CD8-positive, alpha-beta memory T cell (primary cell): ENCODE measurements around the gene RNF212B. TPM values are rescaled to one million over a fixed set of nuclear protein-coding genes. Genes with fewer than 3 reads are reported as not detected.

Experiments used
- CTCF ChIA-PET: fragments of 350-600 bp; sonication (Branson Sonifier 250); formaldehyde crosslinking; loops from one replicate; lab custom pipeline; 2021; ENCODE audit warnings: antibody characterized with exemption; lab: Charles Lee
- POLR2A ChIA-PET: fragments of 350-600 bp; sonication (Branson Sonifier 250); formaldehyde crosslinking; loops from one replicate; lab custom pipeline; 2021; ENCODE audit warnings: antibody characterized with exemption; lab: Charles Lee
- DNase-seq, 5 donors: peaks; one replicate each; pipeline versions ENCODE4 v3.0.0 to v3.0.0-alpha.2; 2020 to 2022; ENCODE audit warnings: mixed read lengths in 1 of 5
- H3K27ac ChIP-seq: one replicate; pipeline ENCODE4 v1.7.0; 2013; ENCODE audit warnings: low read depth, mild to moderate bottlenecking, low read length, moderate library complexity
- H3K27me3 ChIP-seq: 2 replicates; pipeline ENCODE4 v1.7.0; 2013; ENCODE audit warnings: low read length, mild to moderate bottlenecking; ENCODE audit not compliant: insufficient read depth, poor library complexity, severe bottlenecking
- H3K36me3 ChIP-seq: 2 replicates; pipeline ENCODE4 v1.7.0; 2013; ENCODE audit warnings: mild to moderate bottlenecking, low read length, moderate library complexity; ENCODE audit not compliant: insufficient read depth
- H3K4me1 ChIP-seq: 2 replicates; pipeline ENCODE4 v1.7.0; 2013; ENCODE audit warnings: mild to moderate bottlenecking, low read length, moderate library complexity; ENCODE audit not compliant: insufficient read depth
- H3K4me3 ChIP-seq: 2 replicates; pipeline ENCODE4 v1.7.0; 2013; ENCODE audit warnings: mild to moderate bottlenecking, low read length
- H3K9me3 ChIP-seq: 2 replicates; pipeline ENCODE4 v1.7.0; 2013; ENCODE audit warnings: mild to moderate bottlenecking, low read length
- H3K27ac Mint-ChIP-seq, 8 donors: one replicate each; pipeline ENCODE4 v1.8.0; 2020 to 2021; ENCODE audit warnings: mixed read lengths in 8 of 8, mild to moderate bottlenecking in 6 of 8, inconsistent platforms in 3 of 8, moderate library complexity in 3 of 8
- H3K27me3 Mint-ChIP-seq, 2 donors: one replicate each; pipeline ENCODE4 v1.8.0; 2020 to 2021; ENCODE audit warnings: mixed read lengths in 2 of 2, mild to moderate bottlenecking in 1 of 2, moderate library complexity in 1 of 2
- H3K36me3 Mint-ChIP-seq, 3 donors: one replicate each; pipeline ENCODE4 v1.8.0; 2020 to 2021; ENCODE audit warnings: mixed read lengths in 3 of 3, inconsistent platforms in 1 of 3, mild to moderate bottlenecking in 1 of 3
- H3K4me1 Mint-ChIP-seq, 3 donors: one replicate each; pipeline ENCODE4 v1.8.0; 2020 to 2021; ENCODE audit warnings: mixed read lengths in 3 of 3, inconsistent platforms in 1 of 3, mild to moderate bottlenecking in 1 of 3
- H3K4me3 Mint-ChIP-seq, 7 donors: one replicate each; pipeline ENCODE4 v1.8.0; 2020 to 2021; ENCODE audit warnings: mixed read lengths in 7 of 7, mild to moderate bottlenecking in 6 of 7, moderate library complexity in 4 of 7, inconsistent platforms in 2 of 7
- H3K9me3 Mint-ChIP-seq, 5 donors: one replicate each; pipeline ENCODE4 v1.8.0; 2020 to 2022; ENCODE audit warnings: mixed read lengths in 5 of 5, mild to moderate bottlenecking in 3 of 5, moderate library complexity in 2 of 5, inconsistent platforms in 1 of 5
- polyA plus RNA-seq: library from polyadenylated mRNA; unstranded; fragments of 300-500 nt; fragmentation: Illumina TruSeq; gene quantifications from one replicate; pipeline ENCODE4 v1.2.3, GENCODE V29; 2021
- total RNA-seq, 2 experiments: library from RNA; stranded (reverse); gene quantifications; one replicate each; pipeline ENCODE4 v1.2.3, GENCODE V29; 2021

RNF212B gene
- total and polyA plus RNA-seq, 3 experiments from 2014 or later: not detected

DNA sequence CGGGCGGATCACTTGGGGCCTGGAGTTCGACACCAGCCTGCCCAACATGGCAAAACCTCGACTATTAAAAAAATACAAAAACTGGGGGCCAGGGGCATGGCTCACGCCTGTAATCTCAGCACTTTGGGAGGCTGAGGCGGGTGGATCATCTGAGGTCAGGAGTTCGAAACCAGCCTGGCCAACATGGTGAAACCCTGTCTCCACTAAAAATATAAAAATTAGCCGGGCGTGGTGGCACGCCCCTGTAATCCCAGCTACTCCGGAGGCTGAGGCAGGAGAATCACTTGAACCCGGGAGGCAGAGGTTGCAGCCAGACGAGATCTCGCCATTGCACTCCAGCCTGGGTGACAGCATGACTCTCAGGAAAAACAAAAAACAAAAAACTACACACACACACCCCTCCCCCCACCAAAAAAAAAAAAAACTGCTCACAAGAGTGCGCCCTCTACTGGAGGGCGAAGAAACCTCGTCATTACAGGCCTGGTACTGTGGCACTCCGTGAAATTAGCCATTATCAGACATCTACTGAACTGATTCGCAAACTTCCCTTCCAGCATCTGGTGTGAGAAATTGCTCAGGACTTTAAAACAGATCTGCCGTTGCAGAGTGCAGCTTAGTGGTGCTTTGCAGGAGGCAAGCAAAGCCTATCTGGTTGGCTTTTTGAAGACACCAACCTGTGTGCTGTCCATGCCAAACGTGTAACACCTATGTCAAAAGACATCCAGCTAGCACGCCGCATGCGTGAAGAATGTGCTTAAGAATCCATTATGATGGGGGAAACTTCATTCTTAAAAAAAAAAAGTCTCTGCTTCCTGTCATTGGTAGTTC, 57.2 kb downstream of the RNF212B start:
- H3K36me3 ChIP-seq: peaks cover 5% of the 10 kb centered on the region
- peaks cover 16% of the 10 kb centered on the region for H3K4me1 ChIP-seq
- Mint-ChIP-seq H3K36me3 (peaks cover 0 to 20% (median 0%) of the 10 kb centered on the region in 3 donors), H3K9me3 (no peaks in the 10 kb centered on the region), H3K27ac (peak overlapping the region; percentile 25 to 95 (median 68)), H3K4me1 (peaks cover 10 to 22% (median 16%) of the 10 kb centered on the region in 3 donors), H3K27me3 (peaks cover 0 to 2% of the 10 kb centered on the region in 2 donors), H3K4me3 (peak overlapping the region in 6 of 7 donors; percentile 1 to 77 (median 34))
- CTCF ChIA-PET: interaction anchor here (0.7 to 5.3 kb wide), 14 partner anchors 8 to 265 kb away, joined by 3 to 31 read pairs (median 3); partner anchors contain the start of genes HOMEZ and PABPN1
- no peak overlapping the region for H3K4me3 ChIP-seq
- peak; percentile 36 to 68 (median 61) for DNase-seq
- no peak overlapping the region for H3K27ac ChIP-seq
- POLR2A ChIA-PET: interaction anchor here (0.6 kb wide), 1 partner anchor 27 kb away, joined by 5 read pairs; no protein-coding TSS in a partner anchor
- H3K27me3 ChIP-seq: no peaks in the 10 kb centered on the region
- H3K9me3 ChIP-seq: no peaks in the 10 kb centered on the region

DNA sequence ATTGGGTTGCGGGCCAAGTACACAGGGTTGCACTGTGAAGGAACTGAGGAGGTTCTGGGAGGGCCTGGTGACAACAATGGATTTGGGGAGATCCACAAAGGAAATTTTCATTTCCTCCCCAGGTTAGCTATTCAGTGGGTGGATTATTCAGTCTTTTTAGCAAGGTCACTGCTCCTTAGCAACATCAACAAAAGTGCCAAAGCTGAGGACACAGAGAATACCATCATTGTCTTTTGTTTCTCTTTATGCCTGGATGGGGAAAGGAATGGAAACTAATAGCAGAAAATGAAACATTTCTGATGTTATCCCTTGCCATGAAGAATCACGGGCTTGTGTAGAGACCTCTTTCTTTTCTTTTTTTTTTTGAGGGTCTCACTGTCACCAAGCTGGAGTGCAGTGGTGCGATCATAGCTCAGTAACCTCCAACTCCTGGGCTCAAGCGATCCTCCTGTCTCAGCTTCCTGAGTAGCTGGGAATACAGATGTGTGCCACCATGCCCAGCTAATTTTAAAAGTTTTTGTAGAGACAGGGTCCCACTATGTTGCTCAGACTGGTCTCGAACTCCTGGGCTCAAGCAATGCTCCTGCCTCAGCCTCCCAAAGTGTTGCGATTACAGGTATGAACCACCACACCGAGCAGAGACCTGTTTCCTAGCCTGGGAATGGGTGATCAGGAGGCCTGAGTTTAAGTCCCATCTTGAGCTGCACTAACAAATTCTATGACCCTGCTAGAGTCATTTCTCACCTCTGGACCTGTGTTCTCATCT, 58.5 kb downstream of the RNF212B start:
- Histone ChIP-seq H3K4me1 (peaks cover 26% of the 10 kb centered on the region), H3K27me3 (no peaks in the 10 kb centered on the region), H3K27ac (no peak overlapping the region), H3K36me3 (peaks cover 5% of the 10 kb centered on the region), H3K9me3 (no peaks in the 10 kb centered on the region), H3K4me3 (no peak overlapping the region)
- no peak for DNase-seq
- H3K4me3 Mint-ChIP-seq: peak overlapping the region in 1 of 7 donors; percentile 62
- ChIA-PET POLR2A (interaction anchor here (0.8 to 1.9 kb wide), 2 partner anchors 10 to 25 kb away, joined by 3 to 7 read pairs; partner anchors contain the start of genes HOMEZ and PABPN1), CTCF (interaction anchor here (0.9 to 5.3 kb wide), 8 partner anchors 9 to 175 kb away, joined by 3 to 31 read pairs (median 4); partner anchors contain the start of genes HOMEZ and PABPN1)
- peak overlapping the region in 5 of 8 donors; percentile 12 to 95 (median 61) for H3K27ac Mint-ChIP-seq
- no peaks in the 10 kb centered on the region for H3K9me3 Mint-ChIP-seq
- H3K36me3 Mint-ChIP-seq: peaks cover 0 to 20% (median 0%) of the 10 kb centered on the region in 3 donors
- peaks cover 0 to 2% of the 10 kb centered on the region in 2 donors for H3K27me3 Mint-ChIP-seq
- H3K4me1 Mint-ChIP-seq: peaks cover 21 to 34% (median 27%) of the 10 kb centered on the region in 3 donors

DNA sequence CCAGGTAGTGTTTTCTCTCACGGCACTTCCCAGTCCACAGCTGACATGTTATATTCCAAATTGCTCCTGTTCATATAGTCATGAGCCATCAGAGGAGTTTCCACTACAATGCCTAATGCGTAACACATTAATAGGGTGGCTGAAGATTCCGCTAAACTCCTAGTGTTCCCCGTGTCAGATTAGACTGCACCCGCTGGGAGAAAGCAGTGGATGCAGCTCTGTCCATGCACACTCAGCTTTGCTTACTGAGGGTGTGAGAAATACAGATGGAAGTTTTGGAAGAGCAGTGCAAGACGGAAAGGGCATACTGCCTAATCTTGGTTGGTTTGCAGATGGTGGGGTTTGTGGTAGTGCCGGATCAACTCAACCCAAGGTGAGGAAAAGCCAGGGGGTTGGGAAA, 59.4 kb downstream of the RNF212B start:
- Mint-ChIP-seq H3K36me3 (peaks cover 0 to 20% (median 0%) of the 10 kb centered on the region in 3 donors), H3K4me3 (peak overlapping the region in 1 of 7 donors; percentile 31), H3K4me1 (peaks cover 21 to 35% (median 27%) of the 10 kb centered on the region in 3 donors), H3K9me3 (no peaks in the 10 kb centered on the region), H3K27me3 (peaks cover 0 to 2% of the 10 kb centered on the region in 2 donors), H3K27ac (peak overlapping the region in 1 of 8 donors; percentile 95)
- Histone ChIP-seq H3K27me3 (no peaks in the 10 kb centered on the region), H3K36me3 (peaks cover 5% of the 10 kb centered on the region), H3K27ac (no peak overlapping the region), H3K9me3 (no peaks in the 10 kb centered on the region), H3K4me3 (no peak overlapping the region), H3K4me1 (peaks cover 26% of the 10 kb centered on the region)
- ChIA-PET POLR2A (interaction anchor here (0.8 to 1.9 kb wide), 2 partner anchors 11 to 24 kb away, joined by 3 to 7 read pairs; partner anchors contain the start of genes HOMEZ and PABPN1), CTCF (interaction anchor here (1.0 to 5.3 kb wide), 4 partner anchors 10 to 176 kb away, joined by 3 to 31 read pairs (median 4); partner anchors contain the start of gene HOMEZ)
- no peak for DNase-seq

DNA sequence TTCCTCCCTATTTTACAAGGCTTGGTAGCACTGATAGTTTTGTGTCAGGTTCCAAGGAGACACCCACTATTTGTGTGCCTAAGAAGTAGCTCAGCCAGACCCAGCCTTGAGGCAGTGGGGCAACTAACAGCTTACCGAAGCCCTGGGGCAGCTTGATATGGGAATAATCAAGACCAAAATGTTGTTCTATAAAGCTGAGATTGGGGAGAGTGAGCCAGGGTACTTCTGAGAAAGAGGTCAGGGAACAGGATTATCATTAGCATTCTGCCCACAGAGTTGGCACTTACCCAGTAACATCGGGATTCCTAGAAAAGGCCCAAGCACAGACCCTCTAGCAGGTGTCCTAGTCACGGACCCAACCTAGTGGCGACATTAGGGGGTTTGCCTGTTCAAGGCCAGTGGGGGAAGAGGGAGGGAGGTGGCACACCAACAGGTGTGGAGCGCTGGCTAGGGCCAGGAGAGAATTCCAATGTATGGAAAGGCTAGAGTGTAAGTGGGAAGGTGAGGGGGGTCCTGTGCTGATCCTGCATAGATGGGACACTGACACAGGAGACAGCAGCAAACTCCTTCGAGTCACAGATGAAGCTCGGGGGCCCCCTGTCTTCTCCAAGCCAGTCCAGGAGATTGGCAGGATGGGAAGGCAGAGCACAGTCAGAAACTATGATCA, 60.0 kb downstream of the RNF212B start:
- H3K4me1 ChIP-seq: peaks cover 26% of the 10 kb centered on the region
- peaks cover 0 to 3% of the 10 kb centered on the region in 2 donors for H3K27me3 Mint-ChIP-seq
- H3K27ac Mint-ChIP-seq: peak overlapping the region in 4 of 8 donors; percentile 17 to 95 (median 62)
- peak overlapping the region in 1 of 7 donors; percentile 75 for H3K4me3 Mint-ChIP-seq
- H3K36me3 ChIP-seq: peaks cover 5% of the 10 kb centered on the region
- no peaks in the 10 kb centered on the region for H3K9me3 ChIP-seq
- H3K27me3 ChIP-seq: no peaks in the 10 kb centered on the region
- peaks cover 0 to 24% (median 0%) of the 10 kb centered on the region in 3 donors for H3K36me3 Mint-ChIP-seq
- CTCF ChIA-PET: interaction anchor here (5.3 kb wide), 1 partner anchor 11 kb away, joined by 31 read pairs; the partner anchor contains the start of gene HOMEZ
- POLR2A ChIA-PET: interaction anchor here (1.9 kb wide), 1 partner anchor 23 kb away, joined by 7 read pairs; the partner anchor contains the start of gene PABPN1
- H3K4me3 ChIP-seq: no peak overlapping the region
- no peak for DNase-seq
- H3K27ac ChIP-seq: no peak overlapping the region
- H3K4me1 Mint-ChIP-seq: peaks cover 24 to 39% (median 31%) of the 10 kb centered on the region in 3 donors
- H3K9me3 Mint-ChIP-seq: no peaks in the 10 kb centered on the region

DNA sequence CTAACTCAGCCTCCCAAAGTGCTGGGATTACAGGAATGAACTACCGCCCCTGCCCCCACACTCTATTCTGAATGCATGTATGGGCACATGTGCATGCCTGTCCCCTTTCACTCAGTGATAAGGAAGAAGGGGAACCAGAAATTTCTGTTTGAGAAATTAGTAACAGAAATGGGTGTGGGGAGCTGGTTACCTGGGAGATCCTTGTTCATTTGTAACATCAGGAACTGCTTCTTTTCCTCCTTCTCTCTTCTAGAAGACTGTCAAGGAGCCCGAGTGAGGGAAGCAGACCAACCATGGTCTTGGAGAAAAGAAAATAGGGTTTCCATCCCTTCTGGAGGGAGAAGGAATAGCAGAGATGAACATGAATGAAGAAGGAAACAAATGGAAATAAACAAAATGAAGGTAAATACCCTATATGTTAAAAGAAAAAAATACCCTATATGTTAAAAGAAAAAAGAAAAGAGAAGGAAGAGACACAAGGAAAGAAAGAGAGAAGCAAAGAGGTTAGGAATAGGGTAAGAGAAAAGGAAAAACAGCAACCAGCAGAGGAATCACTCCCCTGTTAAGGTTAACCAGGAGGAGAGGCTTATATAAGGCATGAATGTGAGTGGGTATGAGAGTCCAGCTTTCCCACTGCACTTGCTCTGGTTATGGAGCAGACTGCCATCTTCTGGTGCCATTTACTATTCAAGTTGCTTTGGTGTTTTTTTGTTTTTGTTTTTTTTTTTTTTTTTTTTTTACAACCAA, 61.6 kb downstream of the RNF212B start:
- Mint-ChIP-seq H3K36me3 (peaks cover 0 to 24% (median 0%) of the 10 kb centered on the region in 3 donors), H3K4me1 (peaks cover 25 to 39% (median 39%) of the 10 kb centered on the region in 3 donors), H3K27me3 (peaks cover 0 to 3% of the 10 kb centered on the region in 2 donors), H3K9me3 (no peaks in the 10 kb centered on the region), H3K27ac (peak overlapping the region in 7 of 8 donors; percentile 70 to 96 (median 85)), H3K4me3 (peak overlapping the region in 6 of 7 donors; percentile 33 to 95 (median 57))
- Histone ChIP-seq H3K4me3 (no peak overlapping the region), H3K9me3 (no peaks in the 10 kb centered on the region), H3K27me3 (no peaks in the 10 kb centered on the region), H3K4me1 (peaks cover 31% of the 10 kb centered on the region), H3K36me3 (peaks cover 5% of the 10 kb centered on the region), H3K27ac (peak overlapping the region; percentile 96)
- ChIA-PET POLR2A (interaction anchor here (0.7 kb wide), 3 partner anchors 95 to 971 kb away, joined by 5 to 7 read pairs (median 5); no protein-coding TSS in a partner anchor), CTCF (interaction anchor here (1.1 to 1.9 kb wide), 3 partner anchors 17 to 22 kb away, joined by 3 to 5 read pairs (median 4); partner anchors contain the start of gene PABPN1)
- peak in 1 of 5 donors; percentile 22 for DNase-seq

DNA sequence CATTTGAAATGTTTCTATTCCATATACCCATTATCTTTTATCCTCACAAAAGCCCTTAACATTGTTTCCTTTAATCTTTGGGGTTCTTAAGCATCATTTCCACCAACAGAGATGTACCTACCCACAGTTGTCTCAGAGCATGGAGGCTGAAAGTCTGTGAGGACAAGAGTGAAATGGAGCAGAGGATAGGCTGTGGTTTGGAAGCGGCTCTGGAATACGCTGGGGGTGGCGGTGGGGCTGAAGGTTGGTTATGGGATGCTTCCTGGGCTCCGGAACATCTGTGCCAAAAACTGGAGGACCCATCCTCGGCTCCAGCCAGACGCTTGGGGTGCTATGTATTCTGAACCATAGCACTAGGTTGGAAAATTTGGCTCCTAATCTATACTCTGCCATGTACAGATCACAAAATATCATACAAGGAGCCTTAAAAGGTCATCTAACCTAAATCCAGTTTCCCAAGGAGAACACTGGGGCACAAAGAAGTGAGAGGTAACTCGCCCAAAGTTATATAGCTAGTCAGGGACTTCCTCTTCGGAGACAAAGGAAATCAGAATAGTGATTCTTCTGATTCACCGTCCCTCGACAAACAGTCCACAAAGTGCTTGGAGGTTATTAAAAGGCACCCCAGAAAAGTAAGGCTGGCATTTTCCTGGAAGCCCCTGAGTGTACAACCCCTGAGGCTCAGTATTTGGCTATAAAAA, 62.4 kb downstream of the RNF212B start:
- peaks cover 5% of the 10 kb centered on the region for H3K36me3 ChIP-seq
- ChIA-PET CTCF (interaction anchor here (1.2 to 4.3 kb wide), 7 partner anchors 12 to 199 kb away, joined by 3 to 52 read pairs (median 5); partner anchors contain the start of genes HOMEZ and PABPN1), POLR2A (interaction anchor here (0.6 to 5.4 kb wide), 9 partner anchors 14 to 1862 kb away, joined by 3 to 146 read pairs (median 7); partner anchors contain the start of genes ACIN1, C14orf119, HOMEZ and OXA1L)
- peaks cover 0 to 24% (median 0%) of the 10 kb centered on the region in 3 donors for H3K36me3 Mint-ChIP-seq
- peaks cover 24% of the 10 kb centered on the region for H3K4me1 ChIP-seq
- H3K27me3 Mint-ChIP-seq: peaks cover 1 to 5% of the 10 kb centered on the region in 2 donors
- H3K4me1 Mint-ChIP-seq: peaks cover 20 to 34% (median 33%) of the 10 kb centered on the region in 3 donors
- peak overlapping the region; percentile 96 for H3K27ac ChIP-seq
- no peaks in the 10 kb centered on the region for H3K9me3 ChIP-seq
- DNase-seq: no peak
- peak overlapping the region; percentile 83 to 98 (median 91) for H3K4me3 Mint-ChIP-seq
- H3K9me3 Mint-ChIP-seq: no peaks in the 10 kb centered on the region
- no peaks in the 10 kb centered on the region for H3K27me3 ChIP-seq
- H3K4me3 ChIP-seq: peak overlapping the region; percentile 79
- peak overlapping the region; percentile 91 to 99 (median 96) for H3K27ac Mint-ChIP-seq
